Upper lobe of left lung (tissue), 6 donors: ENCODE results near the gene SLC35E4. TPM values are rescaled to one million over a fixed set of nuclear protein-coding genes. Genes with fewer than 3 reads are reported as not detected.
"Not testable (repeated sequence)": the region's sequence is repeated elsewhere in the genome, so short reads cannot be mapped to it uniquely, and the experiment has no call there.

Experiments used
- ATAC-seq, 2 donors: fragments of 200-7000 bp; cut with Tn5 transposase; one replicate each; pipeline ENCODE4 v1.9.1; 2022; ENCODE audit warnings: mild to moderate bottlenecking in 2 of 2, moderate library complexity in 2 of 2; ENCODE audit not compliant: low FRiP score in 2 of 2
- DNase-seq, 2 donors: peaks; one replicate each; pipeline ENCODE4 v3.0.0-alpha.2; 2019 to 2020
- H3K27ac ChIP-seq, 4 donors: fragments of 200-600 bp; sonication (generic); one replicate each; pipeline ENCODE4 v1.5.1; 2016 to 2019
- H3K27me3 ChIP-seq, 4 donors: fragments of 200-600 bp; sonication (generic); one replicate each; pipeline ENCODE4 v1.5.1; 2017 to 2019
- H3K36me3 ChIP-seq, 4 donors: fragments of 200-600 bp; sonication (generic); one replicate each; pipeline ENCODE4 v1.5.1; 2016 to 2019
- H3K4me1 ChIP-seq, 4 donors: fragments of 200-600 bp; sonication (generic); one replicate each; pipeline ENCODE4 v1.5.1; 2018 to 2019
- H3K4me3 ChIP-seq, 4 donors: fragments of 200-600 bp; sonication (generic); one replicate each; pipeline ENCODE4 v1.5.1; 2017 to 2019; ENCODE audit warnings: mild to moderate bottlenecking in 2 of 4, moderate library complexity in 1 of 4
- H3K9me3 ChIP-seq, 4 donors: fragments of 200-600 bp; sonication (generic); one replicate each; pipeline ENCODE4 v1.5.1; 2018 to 2019
- CTCF ChIP-seq, 6 experiments: fragments of 450-650 bp in 4 of 6; fragments of 200-600 bp in 2 of 6; sonication (generic) in 2 of 6; IDR thresholded peaks; one replicate each; pipeline ENCODE4 v1.5.1; 2016 to 2019; ENCODE audit warnings: antibody characterized with exemption in 6 of 6
- EP300 ChIP-seq, 4 donors: sonication (generic); formaldehyde crosslinking; IDR thresholded peaks; one replicate each; pipeline ENCODE4 v1.5.1; 2017; ENCODE audit warnings: antibody characterized with exemption in 4 of 4, control low read depth in 2 of 4
- POLR2A ChIP-seq, 4 donors: fragments of 450-650 bp; IDR thresholded peaks; one replicate each; pipeline ENCODE4 v1.5.1; 2016 to 2017; ENCODE audit warnings: antibody characterized with exemption in 4 of 4, mild to moderate bottlenecking in 2 of 4
- POLR2AphosphoS5 ChIP-seq, 2 donors: sonication (generic); formaldehyde crosslinking; IDR thresholded peaks; one replicate each; pipeline ENCODE4 v1.5.1; 2017; ENCODE audit warnings: antibody characterized with exemption in 2 of 2
- WGBS, 2 donors: methylation state at CpG; one replicate each; pipeline ENCODE4 v1.1.5; 2017 to 2018; 5-methylcytosine and 5-hydroxymethylcytosine counted together
- total RNA-seq, 6 donors: library from RNA; depleted of rRNA in 4 of 6; stranded (reverse); fragments of >200 nt in 4 of 6; gene quantifications; one replicate each; pipeline versions ENCODE4 v1.1.0 to v1.2.1, GENCODE V29; 2016 to 2021
- donor health status: DM: no; HTN: no; CAD: no; lungs with moderate emphysema.
- donor health status: DM: no; HTN: yes; CAD: no; lungs with severe emphysema.

The SLC35E4 gene
- total RNA-seq, 6 donors from 2014 or later, result 1.3 to 14.7 (median 5.8) TPM

DNA sequence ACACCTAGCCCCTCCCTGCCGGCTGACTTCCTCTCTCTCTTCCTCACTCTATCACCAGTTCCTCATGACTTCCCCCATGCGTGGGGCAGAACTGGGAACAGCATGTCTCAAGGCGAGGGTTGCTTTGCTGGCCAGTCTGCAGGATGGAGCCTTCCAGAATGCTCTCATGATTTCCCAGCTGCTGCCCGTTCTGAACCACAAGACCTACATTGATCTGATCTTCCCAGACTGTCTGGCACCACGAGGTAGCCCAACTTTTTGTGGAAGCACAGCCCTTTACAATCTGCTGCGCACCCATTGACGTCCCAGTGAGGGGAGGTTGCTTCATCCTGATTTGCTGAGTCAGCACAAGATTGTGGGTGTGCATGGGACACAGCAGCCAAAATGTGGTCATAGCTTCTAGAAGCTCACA lies 20.0 kb upstream of the SLC35E4 start:
- DNase-seq (peak in 1 of 2 donors; percentile 43), ATAC-seq (peak; percentile 5 to 43)
- TF ChIP-seq POLR2AphosphoS5 (IDR thresholded peaks at IDR 0.05) (peak in 1 of 2 donors; percentile 66), EP300 (IDR thresholded peaks at IDR 0.05) (peak in 1 of 4 donors; percentile 61), POLR2A (IDR thresholded peaks at IDR 0.05) (peak in 1 of 4 donors; percentile 55), CTCF (IDR thresholded peaks at IDR 0.05) (no peak)
- Histone ChIP-seq H3K9me3 (no peaks in the 10 kb centered on the region), H3K36me3 (peaks cover 3 to 69% (median 39%) of the 10 kb centered on the region in 4 donors), H3K4me1 (peaks cover 0 to 3% (median 0%) of the 10 kb centered on the region in 4 donors), H3K27me3 (no peaks in the 10 kb centered on the region), H3K27ac (peak overlapping the region in 1 of 4 donors; percentile 58), H3K4me3 (no peak overlapping the region)
- WGBS, 2 donors, result 78 to 85% methylated on average over 5 to 7 of the region's 7 CpGs

DNA sequence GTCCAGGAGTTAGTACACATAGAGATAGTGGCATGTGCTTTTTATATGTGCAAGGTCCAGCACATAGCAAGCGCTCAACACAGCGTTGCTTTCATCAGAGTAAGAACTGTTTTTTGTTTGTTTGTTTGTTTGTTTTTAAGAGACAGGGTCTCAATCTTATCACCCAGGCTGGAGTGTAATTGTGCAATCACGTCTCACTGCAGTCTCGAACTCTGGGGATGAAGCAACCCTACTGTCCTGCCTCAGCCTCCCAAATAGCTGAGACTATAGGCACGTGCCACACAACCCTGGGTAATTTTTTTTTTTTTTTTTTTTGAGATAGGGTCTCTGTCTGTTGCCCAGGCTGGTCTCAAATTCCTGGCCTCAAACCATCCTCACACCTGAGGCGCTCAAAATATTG lies 17.8 kb upstream of the SLC35E4 start:
- WGBS, 2 donors, result 86 to 88% methylated on average over 6 of the region's 6 CpGs
- Histone ChIP-seq H3K27me3 (no peaks in the 10 kb centered on the region), H3K4me3 (no peak overlapping the region), H3K4me1 (no peaks in the 10 kb centered on the region), H3K27ac (no peak overlapping the region), H3K36me3 (peaks cover 3 to 69% (median 38%) of the 10 kb centered on the region in 4 donors), H3K9me3 (no peaks in the 10 kb centered on the region)
- DNase-seq (no peak), ATAC-seq (no peak)
- TF ChIP-seq POLR2A (IDR thresholded peaks at IDR 0.05), result no peak
- TF ChIP-seq CTCF (IDR thresholded peaks at IDR 0.05), result no peak
- no peak for TF ChIP-seq EP300 (IDR thresholded peaks at IDR 0.05)
- TF ChIP-seq POLR2AphosphoS5 (IDR thresholded peaks at IDR 0.05), result no peak

- H3K4me3 ChIP-seq, H3K4me1 ChIP-seq, DNase-seq, H3K9me3 ChIP-seq, H3K27ac ChIP-seq, ATAC-seq, H3K27me3 ChIP-seq: not testable (repeated sequence)
- H3K36me3 ChIP-seq, result peaks cover 3 to 65% (median 32%) of the 10 kb centered on the region in 4 donors
- WGBS, 2 donors, result 95% methylated on average over 6 of the region's 6 CpGs
These were observed 15.7 kb upstream of the SLC35E4 start for GRCh38 chr22:30619909-30620308.

GRCh38 chr22:30626413-30626812 lies 9.2 kb upstream of the SLC35E4 start:
- DNase-seq, result no peak
- no peak for TF ChIP-seq POLR2A (IDR thresholded peaks at IDR 0.05)
- TF ChIP-seq EP300 (IDR thresholded peaks at IDR 0.05), result no peak
- no peak for TF ChIP-seq POLR2AphosphoS5 (IDR thresholded peaks at IDR 0.05)
- no peak for TF ChIP-seq CTCF (IDR thresholded peaks at IDR 0.05)
- no peak overlapping the region for H3K27ac ChIP-seq
- 87 to 90% methylated on average over 2 to 5 of the region's 5 CpGs for WGBS, 2 donors
- H3K36me3 ChIP-seq, result peaks cover 0 to 31% (median 15%) of the 10 kb centered on the region in 4 donors
- H3K27me3 ChIP-seq, result no peaks in the 10 kb centered on the region
- H3K9me3 ChIP-seq, result no peaks in the 10 kb centered on the region
- H3K4me1 ChIP-seq, result no peaks in the 10 kb centered on the region
- no peak overlapping the region for H3K4me3 ChIP-seq
- peak in 1 of 2 donors; percentile 36 for ATAC-seq

GRCh38 chr22:30627471-30627870 lies 8.1 kb upstream of the SLC35E4 start:
- 92 to 96% methylated on average over 5 of the region's 5 CpGs for WGBS, 2 donors
- ATAC-seq, result no peak

More at GRCh38 chr22:30627471-30627870, 8.1 kb upstream of the SLC35E4 start:
- Histone ChIP-seq H3K4me1 (no peaks in the 10 kb centered on the region), H3K4me3 (no peak overlapping the region), H3K27ac (no peak overlapping the region), H3K36me3 (peaks cover 0 to 22% (median 12%) of the 10 kb centered on the region in 4 donors), H3K9me3 (no peaks in the 10 kb centered on the region), H3K27me3 (no peaks in the 10 kb centered on the region)
- TF ChIP-seq POLR2A (IDR thresholded peaks at IDR 0.05) (no peak), POLR2AphosphoS5 (IDR thresholded peaks at IDR 0.05) (no peak), CTCF (IDR thresholded peaks at IDR 0.05) (no peak), EP300 (IDR thresholded peaks at IDR 0.05) (no peak)
- no peak for DNase-seq
